Measurements from ENCODE around the gene ATG5.

GRCh38 chr6:106161893-106162292, 163.7 kb downstream of the ATG5 start:
- TF ChIP-seq POLR2A (IDR thresholded peaks at IDR 0.05): no peak
- no peak for TF ChIP-seq CTCF (IDR thresholded peaks at IDR 0.05)
